NCI-H128 (cell line): ENCODE measurements around the gene RNF126.
"Not testable (repeated sequence)": the region's sequence is repeated elsewhere in the genome, so short reads cannot be mapped to it uniquely, and the experiment has no call there.

Experiments
- DNase-seq: peaks from one replicate; lab custom pipeline; 2025; ENCODE audit not compliant: unreplicated experiment; lab: John Stamatoyannopoulos, UW

RNF126 gene

DNA sequence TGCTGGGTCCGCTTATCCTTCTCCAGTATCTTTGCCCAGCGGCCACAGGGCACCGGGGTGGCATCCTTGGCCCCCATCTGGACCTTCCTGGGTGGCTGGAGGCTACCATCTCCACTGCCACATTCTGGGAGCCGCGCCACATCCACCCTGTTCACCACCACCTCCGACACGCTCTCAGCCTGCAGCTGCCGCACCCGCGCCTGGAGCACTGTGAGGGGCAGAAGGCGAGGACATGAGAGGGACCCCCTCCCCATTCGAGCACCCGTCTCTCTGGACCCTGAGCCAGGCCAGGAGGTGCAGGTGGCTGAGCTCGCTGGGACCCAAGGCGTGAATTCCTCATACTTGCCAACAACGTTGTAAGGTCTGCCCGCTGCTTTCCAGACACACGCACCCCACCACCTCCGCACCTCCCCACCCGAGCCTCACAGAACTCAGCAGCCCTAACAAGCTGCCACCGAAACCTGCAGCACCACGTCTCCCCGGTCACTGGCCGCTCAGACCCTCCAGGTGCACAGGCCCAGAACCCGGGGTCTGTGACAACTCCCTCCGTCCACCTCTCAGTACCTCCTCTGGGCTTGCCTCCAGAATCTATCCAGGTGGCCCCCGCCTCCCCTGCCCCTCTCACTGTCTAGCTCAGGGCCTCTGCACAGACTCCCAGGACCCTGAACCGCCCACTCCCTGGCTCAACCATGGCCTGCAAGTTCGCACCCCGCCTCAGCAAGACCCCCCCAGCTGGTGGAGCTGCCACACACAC is 32.9 kb downstream of the RNF126 start:
- no peak for DNase-seq

DNA sequence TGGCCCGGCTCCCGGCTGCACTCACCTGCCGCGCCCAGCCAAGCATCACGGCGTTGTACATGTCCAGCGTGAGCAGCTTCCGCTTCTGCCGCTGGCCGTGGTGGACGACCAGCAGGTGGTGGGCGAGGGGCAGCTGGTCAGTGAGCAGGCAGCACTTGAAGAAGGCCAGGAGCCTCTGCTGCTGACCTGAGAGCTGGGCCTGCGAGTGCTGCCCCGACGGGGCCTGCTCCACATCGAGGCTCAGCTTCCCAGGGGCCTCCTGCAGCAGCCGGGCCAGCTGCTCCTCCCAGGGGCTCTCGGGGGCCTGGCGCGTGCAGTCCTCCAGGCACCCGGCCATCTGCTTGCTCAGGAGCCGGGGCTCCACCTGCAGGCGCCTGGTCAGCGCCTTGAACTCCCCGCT is 33.5 kb downstream of the RNF126 start:
- DNase-seq: not testable (repeated sequence)

DNA sequence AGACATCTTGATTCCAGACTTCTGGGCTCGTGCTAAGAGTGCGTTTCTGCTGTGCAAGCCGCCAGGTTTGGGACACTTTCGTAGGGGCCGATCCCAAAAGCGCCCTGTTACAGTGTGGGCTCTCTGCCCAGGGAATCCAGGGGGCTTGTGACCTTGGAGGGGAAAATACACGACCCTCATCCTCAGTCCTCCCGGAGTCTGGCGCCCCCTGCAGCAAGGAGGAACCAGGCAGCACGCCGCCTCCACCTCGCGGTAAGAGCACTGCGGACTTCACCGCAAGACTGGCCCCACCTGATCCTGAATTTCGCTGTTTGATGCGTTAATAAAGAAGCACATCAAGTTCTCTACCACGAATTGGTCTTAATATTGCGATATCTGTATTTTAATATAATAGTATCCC is 34.8 kb downstream of the RNF126 start:
- DNase-seq: no peak

DNA sequence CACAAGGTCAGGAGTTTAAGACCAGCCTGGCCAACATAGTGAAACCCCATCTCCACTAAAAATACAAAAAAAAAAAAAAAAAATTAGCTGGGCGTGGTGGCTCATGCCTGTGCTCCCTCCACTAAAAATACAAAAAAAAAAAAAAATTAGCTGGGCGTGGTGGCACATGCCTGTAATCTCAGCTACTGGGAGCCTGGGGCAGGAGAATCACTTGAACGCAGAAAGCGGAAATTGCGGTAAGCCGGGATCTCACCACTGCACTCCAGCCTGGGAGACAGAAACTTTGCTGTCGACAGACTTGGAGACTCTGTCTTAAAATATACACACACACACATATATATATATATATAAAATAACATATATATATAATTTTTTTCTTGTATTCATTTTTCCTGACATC is 36.4 kb downstream of the RNF126 start:
- DNase-seq: not testable (repeated sequence)

DNA sequence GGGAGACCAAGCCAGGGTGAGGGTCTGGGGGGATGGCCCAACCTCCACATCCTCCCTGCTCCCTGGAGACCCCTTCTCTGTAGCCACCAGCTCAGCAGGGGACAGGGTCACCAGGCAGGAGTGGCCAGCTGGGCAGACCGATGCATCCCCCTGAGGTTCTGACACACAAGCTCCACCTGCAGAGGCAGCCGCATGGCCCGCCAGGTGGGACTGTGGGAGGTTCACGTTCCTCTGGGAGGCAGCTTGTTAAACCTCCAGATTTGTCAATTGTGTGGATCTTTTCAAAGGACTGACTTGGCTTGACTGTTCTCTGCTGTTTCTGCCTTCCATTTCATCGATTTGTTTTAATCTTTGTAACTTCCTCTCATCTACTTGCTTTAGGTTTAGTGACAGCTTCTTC is 37.8 kb downstream of the RNF126 start:
- DNase-seq: no peak

DNA sequence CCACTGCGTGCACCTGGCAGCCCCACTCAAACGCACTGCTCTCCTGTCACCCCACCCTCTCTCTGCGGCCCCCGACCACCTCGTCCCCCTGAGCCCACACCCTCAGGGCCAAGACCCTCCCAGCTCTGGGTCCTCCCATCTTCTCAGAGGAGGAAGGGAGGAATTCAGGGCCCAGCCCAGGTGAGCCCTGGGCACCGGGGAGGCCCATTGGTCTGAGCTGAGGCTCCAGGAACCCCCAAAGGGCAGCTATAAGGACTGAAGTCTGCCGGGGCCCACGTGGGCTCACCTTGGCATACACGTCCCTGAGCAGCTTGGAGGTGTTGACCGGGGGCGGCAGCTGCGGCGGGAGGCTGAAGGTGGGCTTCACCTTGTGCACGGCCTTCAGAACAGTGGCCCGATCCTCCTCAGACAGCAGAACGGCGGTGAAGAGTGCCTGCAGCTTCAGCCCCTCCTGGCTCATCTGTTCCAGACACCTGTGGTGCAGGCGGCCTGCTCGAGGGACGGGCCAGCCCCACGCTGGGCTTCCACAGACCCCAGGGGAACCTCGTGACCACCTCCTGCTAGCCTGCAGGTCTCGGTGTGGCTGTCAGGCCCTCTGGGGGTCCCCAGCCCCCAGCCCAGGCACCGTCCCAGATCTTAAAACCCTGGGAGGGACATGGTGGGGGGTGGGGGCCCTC is 38.4 kb downstream of the RNF126 start:
- no peak for DNase-seq

DNA sequence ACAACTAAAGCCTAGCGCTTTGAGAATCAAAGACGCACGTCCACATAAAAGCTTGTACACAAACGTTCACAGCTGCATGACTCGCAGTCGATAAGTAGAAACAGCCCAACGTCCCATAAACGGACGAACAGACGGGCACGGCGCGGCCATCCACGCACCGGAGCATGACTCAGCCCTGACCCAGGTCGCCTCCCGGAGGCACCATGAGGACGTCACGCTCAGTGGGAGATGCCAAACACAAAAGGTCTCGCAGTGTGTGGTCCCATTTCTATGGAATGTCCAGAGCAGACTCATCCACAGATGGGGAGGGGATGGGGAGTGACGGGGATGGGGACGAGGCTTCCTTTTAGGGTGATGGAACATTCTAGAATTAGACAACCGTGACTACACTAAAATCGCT is 39.0 kb downstream of the RNF126 start:
- DNase-seq: no peak

DNA sequence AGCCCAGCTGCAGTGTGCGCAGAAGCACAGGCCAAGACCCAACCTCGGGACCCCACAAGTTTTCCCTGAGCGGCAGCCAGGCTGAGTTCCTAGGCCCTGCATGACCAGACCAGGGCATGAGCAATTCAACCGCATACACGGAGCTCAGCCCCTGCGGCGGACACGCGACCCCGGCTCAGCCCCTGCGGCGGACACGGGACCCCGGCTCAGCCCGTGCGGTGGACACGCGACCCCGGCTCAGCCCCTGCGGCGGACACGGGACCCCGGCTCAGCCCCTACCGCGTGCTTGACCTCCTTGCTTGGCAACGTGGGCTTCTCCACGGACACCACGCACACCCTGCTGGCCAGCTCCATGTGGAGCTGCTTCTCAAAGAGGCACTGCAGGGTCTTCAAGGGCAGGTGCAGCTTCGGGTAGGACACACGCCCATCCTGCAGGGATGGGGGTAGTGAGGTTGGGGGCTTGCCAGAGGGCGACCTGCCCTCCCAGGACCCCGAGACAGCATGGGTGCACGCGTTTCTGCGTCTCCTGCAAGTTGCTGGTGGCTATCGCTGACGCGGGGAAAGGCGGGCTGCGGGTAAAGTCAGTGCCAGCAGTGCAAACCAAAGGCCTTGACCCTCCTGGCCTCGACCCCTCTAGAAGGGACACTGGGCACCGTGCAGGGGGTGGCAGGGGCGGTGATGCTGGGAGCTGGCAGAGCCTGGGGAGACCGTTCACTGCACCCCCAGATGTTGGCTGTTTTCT is 39.7 kb downstream of the RNF126 start:
- no peak for DNase-seq

DNA sequence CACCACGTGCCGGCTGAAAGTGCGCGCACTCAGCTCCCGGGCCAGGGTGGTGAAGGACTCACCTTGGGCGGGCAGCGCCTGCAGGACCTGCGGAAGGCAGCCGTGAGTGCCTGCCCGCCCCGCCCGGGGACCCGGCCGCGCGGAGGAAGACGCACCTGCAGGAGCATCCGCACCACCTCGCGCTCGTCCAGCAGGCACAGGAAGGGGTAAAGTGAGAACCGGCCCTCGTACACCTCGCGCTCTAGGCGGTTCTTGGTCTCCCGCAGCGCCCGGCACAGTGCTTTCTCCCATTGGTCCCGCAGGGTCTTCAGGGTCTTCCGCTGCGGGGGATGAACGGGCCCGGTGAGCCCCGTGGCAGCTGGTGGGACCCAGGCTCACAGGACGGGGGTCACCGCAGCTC is 40.3 kb downstream of the RNF126 start:
- no peak for DNase-seq

DNA sequence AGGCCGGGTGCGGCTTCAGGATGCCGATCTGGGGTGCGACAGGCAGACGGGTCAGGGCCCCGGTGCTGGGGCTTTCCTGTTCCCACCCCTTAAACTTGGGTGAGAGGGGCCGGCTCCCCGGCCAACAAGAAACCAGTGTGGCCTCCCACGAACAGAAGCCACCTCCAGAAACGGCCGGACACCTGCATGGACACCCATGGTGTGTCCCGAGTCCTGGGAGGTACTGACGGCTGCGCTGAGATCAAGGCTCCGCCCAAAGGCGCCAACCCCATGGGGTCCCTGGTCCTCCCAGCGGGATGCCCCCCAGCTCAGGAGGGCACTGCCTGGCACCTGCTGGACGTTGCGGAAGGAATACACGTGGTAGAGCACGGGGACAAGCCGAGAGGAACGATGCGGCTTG is 41.2 kb downstream of the RNF126 start:
- no peak for DNase-seq

DNA sequence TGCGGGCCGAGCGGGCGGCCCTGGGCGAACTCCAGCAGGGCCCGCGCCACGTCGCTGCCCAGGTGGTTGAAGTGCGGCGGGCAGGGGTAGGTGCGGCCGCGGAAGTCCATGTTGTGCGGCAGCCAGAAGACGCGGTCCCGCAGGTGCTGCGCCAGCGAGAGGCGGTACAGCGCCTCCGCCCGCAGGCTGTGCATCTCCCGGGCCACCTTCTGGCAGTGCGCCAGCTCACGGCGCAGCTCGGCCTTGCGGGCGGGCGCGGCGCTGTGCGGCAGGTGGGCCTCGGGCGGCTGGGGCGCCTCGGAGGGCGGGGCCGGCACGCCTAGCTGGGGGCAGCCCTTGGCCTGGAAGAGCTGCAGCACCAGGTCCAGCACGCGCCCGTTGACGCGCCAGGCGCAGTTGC is 41.8 kb downstream of the RNF126 start:
- DNase-seq: not testable (repeated sequence)

DNA sequence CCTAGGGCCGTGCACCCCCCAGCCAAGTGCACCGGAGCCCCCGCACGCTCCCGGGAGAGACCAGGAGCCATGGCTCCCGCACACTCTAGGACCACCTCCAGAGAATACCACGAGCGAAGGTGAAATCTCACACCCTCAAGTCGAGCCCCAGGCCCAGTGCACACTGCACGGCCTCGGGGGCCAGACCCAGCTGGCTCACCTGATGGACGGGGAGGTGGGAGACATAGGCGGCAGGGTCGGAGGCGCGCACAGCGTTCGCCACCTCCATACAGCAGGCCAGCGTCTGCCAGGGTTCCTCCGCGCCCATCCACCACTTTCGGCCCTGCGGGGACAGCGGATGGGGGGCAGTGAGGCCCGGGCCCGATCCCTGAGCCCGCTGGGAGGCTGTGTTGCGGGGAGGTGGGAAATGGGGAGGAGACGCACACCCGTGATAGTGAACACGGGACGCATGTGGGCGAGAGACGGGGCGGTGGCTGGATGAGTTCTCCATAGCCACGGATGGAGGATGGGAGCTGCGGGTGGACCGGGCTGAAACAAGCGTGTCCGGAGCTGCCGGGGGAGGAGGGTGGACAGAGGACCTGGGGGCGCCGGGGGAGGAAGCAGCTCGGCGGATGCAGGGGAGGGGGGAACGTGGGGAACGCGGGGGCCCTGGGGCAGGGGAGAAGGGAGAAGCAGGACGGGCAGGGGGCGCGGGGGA is 42.7 kb downstream of the RNF126 start:
- no peak for DNase-seq

DNA sequence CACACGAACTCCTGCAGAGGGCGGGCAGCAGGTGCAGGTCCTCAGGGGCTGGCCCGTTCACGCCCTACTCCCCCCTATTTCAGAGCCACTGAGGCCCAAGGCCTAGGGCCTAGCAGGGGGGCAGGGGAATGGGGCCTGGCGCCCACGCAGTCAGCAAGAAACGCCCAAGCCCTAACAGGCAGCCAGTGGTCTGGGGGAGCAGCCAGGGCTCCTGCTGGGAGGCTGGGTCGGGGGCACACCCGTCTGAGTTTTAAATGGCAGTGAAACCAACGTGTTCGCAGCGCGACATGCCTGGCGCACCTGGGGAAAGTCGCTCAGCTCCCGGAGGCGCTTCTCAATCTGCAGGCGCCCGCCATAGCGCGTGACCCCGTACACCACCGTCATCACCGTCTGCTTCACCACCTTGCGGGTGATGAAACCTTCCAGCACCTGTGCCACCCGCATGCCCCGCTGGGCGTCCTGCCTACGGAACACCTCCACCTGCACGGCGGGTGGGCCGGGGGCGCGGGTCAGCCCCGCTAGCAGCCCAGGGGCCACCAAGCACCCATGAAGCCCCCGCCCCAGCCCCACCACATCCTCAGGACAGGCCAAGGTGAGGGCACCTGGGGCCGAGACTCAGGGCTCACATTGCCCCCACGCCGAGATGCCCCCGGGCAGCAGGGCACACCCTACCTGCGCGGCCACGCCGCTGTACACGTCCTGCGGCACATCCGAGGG is 43.6 kb downstream of the RNF126 start:
- no peak for DNase-seq

DNA sequence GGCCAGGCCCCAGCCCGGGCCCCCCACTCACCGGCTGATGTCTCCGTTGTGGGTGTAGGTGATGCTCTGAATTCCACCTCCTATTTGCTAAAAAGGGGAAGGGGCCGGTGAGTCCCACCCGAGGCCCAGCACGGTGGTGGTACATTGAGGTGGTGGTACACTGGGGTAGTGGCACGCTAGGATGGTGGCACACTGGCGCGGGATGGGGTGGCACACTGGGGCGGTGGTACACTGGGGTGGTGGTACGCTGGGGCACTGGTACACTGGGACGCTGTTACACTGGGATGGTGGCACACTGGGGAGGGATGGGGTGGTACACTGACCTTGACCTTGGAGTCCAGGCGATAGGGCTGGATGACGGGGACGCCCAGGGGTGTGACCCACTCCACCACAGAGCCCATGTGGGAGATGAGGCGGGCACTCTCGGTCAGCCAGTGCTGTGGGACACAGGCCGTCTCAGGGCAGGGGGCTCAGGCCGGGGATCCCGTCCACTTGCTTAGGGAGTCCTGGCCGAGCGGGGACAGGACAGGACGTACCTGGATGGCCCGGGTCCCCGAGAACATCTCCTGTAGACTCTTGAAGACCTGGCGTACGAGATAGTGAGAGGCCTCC is 44.2 kb downstream of the RNF126 start:
- DNase-seq: no peak

DNA sequence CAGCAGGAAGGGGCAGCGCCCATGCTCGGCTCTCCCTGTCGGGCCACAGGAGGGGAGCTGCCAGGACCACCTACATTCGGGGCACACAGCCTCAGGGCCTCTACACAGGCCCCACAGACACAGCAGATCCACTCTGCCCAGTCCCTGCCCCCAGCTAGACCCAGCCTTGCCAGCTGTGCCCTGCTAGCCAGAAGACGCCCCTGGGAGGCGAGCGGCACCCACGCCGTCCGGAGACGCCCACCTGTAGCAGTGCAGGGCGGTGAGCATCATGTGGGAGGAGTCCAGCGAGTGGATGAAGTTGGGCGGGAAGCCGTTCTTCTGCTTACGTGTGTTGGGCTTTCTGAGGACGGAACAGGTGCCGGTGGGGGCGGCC is 44.8 kb downstream of the RNF126 start:
- DNase-seq: no peak

DNA sequence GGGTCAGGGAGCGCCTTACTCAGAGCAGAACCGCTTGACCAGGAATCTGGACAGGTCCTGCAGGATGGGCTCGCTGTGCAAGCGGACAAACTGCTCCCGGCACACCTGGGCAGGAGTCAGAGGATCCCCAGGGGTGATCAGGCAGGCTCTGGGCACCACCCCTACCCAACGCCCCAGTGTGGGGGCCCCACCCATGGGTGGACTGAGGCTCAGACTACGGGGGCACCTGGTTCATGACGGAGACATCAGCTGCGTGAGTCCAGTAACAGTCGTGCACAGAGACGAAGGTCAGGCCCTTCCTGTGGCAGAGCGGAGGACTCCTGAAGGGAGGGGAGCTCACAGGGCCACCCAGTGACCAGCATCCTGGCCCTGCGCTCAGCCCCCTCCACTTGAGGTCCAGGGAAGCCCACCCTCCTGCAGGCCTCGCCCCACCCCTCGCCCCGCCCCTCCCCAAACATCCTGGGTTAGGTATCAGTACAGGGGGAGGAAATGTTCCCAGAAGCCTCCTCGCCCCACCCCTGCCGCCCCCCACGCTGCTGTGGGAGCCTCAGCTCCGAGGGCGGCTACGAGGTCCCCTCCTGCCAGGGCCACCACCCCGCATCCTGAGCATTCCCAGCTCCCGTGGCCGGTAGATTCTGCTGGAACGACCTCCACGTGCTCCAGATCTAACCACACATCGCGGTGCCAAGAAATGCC is 45.3 kb downstream of the RNF126 start:
- DNase-seq: no peak

DNA sequence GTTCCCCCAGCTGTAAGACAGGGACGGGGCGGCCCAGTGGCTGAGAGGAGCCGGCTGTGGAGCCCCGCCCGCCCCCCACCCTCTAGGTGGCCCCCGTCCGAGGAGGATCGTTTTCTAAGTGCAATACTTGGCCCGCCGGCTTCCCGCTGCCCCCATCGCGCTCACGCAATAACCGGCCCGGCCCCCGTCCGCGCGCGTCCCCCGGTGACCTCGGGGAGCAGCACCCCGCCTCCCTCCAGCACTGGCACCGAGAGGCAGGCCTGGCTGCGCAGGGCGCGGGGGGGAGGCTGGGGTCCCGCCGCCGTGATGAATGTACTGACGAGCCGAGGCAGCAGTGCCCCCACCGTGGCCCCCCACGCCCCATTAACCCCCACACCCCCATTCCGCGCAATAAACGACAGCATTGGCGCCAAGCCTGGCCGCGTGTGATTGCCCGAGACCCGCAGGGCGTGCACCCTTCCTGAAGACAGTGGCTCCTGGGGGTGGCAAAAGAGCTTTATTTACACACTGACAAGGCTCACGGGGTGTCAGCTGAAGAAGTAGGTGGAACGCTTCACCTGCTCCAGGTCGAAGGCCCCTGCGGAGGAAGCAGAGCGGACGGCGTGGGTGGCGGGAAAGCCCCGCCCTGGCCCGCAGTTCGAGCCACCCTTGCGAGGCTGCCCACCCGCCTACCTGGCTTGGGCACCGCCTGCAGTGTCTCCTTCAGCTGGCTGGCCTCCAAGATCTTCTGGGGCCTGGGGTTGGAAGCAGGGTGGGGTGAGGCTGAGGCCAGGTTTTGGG is 46.1 kb downstream of the RNF126 start:
- no peak for DNase-seq

DNA sequence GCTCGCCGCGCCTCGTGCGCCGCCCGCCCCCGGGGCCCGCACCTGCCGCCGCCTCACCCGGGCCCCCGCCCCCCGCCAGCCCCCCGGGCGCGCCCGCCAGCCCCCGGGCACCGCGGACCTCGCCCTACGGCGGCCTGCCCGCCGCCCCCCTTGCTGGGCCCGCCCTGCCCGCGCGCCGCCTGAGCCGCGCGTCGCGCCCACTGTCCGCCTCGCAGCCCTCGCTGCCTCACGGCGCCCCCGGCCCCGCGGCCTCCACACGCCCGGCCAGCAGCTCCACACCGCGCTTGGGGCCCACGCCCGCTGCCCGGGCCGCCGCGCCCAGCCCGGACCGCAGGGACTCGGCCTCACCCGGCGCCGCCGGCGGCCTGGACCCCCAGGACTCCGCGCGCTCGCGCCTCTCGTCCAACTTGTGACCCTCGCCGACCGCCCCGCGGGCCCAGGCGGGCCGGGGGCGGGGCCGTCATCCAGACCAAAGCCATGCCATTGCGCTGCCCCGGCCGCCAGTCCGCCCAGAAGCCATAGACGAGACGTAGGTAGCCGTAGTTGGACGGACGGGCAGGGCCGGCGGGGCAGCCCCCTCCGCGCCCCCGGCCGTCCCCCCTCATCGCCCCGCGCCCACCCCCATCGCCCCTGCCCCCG is 46.8 kb downstream of the RNF126 start:
- DNase-seq: no peak

DNA sequence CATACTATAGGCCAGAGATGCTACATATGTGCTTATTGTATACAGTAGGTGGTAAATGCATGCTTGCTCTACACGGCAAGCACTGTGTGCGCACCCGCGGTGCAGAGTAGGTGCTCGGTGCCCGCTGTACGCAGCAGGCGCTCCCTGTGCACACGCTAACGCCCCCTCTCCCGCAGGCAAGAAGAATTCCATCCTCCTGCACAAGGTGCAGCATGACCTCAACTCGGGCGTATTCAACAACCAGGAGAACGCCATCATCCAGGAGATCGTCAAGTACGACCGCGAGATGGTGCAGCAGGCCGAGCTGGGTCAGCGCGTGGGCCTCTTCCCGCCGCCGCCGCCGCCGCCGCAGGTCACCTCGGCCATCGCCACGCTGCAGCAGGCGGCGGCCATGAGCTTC is 47.4 kb downstream of the RNF126 start:
- no peak for DNase-seq
